Hepatocyte (in vitro differentiated cells): ENCODE results near the gene CAVIN1.

ENCODE experiments used
- EZH2 ChIP-seq: fragments of 200-600 bp; sonication (generic); IDR thresholded peaks from 2 replicates; pipeline ENCODE4 v1.6.1; 2016; ENCODE audit warnings: antibody characterized with exemption, mild to moderate bottlenecking, borderline replicate concordance
- TF ChIP-seq, protein P1 (sequence below): fragments of 200-600 bp; sonication (generic); IDR thresholded peaks from 2 replicates; pipeline ENCODE4 v1.5.1; 2016; ENCODE audit warnings: antibody characterized with exemption, mild to moderate bottlenecking; ENCODE audit not compliant: poor library complexity

DNA sequence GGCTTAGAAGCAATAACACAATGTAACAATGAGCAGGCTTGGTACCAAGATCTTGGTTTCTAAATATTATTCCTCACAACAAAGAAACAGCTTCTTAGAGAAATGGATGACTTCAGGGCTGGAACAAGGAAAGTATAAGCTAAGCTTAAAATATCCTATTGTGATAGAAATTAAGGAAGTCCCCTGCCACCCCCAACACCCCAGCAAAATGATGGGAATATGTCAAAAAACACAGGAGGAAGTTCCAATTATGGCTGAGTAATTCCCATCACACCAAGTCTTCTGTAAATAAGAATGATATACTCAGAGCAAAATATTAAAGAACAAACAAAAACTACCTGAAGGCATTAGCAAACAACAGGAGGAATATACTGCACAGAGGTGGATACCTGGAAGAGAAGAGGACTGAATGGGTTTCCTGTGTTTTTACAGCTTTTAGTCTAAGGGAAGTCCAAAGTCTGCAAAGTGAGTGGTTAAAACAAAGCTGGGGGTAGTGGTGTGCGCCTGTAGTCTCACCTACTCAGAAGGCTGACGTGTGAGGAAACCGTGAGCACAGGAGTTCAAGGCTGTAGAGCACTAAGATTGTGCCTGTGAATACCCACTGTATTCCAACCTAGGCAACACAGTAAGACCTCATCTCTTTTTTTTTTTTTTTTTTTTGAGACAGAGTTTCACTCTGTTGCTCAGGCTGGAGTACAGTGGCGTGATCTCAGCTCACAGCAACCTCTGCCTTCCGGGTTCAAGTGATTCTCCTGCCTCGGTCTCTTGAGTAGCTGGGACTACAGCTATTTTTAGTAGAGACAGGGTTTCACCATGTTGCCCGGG lies 18.5 kb upstream of the CAVIN1 start:
- TF ChIP-seq, protein P1, sequence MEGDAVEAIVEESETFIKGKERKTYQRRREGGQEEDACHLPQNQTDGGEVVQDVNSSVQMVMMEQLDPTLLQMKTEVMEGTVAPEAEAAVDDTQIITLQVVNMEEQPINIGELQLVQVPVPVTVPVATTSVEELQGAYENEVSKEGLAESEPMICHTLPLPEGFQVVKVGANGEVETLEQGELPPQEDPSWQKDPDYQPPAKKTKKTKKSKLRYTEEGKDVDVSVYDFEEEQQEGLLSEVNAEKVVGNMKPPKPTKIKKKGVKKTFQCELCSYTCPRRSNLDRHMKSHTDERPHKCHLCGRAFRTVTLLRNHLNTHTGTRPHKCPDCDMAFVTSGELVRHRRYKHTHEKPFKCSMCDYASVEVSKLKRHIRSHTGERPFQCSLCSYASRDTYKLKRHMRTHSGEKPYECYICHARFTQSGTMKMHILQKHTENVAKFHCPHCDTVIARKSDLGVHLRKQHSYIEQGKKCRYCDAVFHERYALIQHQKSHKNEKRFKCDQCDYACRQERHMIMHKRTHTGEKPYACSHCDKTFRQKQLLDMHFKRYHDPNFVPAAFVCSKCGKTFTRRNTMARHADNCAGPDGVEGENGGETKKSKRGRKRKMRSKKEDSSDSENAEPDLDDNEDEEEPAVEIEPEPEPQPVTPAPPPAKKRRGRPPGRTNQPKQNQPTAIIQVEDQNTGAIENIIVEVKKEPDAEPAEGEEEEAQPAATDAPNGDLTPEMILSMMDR = no peak
- no peak for TF ChIP-seq EZH2
